Suprapubic skin (tissue), 4 donors: ENCODE results near the gene IL12B.
A peak's percentile ranks its signal among the peaks of the same experiment; 100 is the strongest.

ENCODE experiments used
- POLR2A ChIP-seq, 2 donors: fragments of 450-650 bp; IDR thresholded peaks; one replicate each; pipeline ENCODE4 v1.6.1; 2017; ENCODE audit warnings: antibody characterized with exemption in 2 of 2, mild to moderate bottlenecking in 2 of 2, moderate library complexity in 2 of 2
- POLR2AphosphoS5 ChIP-seq, 3 donors: sonication (generic); formaldehyde crosslinking; IDR thresholded peaks; one replicate each; pipeline ENCODE4 v1.6.1; 2017; ENCODE audit warnings: antibody characterized with exemption in 3 of 3
- TF ChIP-seq, protein P1 (sequence below), 2 donors: fragments of 200-600 bp in 1 of 2; fragments of 450-650 bp in 1 of 2; sonication (generic) in 1 of 2; IDR thresholded peaks; one replicate each; pipeline ENCODE4 v1.5.1; 2016 to 2019; ENCODE audit warnings: antibody characterized with exemption in 2 of 2, mild to moderate bottlenecking in 1 of 2, moderate library complexity in 1 of 2

DNA sequence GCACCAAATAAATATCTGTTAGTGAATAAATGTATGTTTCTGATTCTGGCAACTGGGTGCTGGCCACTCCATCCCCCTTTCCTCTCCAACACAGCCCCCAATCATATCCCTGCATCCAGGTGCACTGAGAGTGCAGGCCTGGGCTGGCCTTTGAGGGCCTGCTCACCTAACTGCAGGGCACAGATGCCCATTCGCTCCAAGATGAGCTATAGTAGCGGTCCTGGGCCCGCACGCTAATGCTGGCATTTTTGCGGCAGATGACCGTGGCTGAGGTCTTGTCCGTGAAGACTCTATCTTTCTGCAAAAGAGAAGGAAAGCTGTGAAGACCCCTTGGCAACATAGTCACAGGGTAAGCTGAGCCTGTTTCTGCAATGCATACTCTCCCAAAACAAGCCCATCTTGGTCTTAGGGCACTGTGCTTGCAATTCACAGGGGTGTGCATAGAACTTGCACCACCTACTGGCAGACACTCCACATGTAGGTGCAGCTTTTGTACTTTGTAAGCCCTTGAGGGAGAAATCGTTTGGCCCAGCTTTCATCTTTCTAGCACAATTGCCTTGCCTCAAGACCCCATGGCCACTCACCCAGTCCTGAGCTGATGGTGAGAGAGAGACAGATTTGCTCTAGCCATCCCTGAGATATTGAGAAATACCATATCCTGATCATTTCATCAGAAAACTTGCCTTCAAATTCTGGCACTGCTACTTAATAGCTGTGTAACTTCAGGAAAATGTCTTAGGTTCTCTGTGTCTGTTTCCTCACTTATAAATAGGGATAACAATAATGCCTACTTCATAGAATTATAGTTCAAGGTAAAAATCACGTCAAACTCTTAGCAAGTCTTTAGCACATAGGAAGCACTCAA lies 13.5 kb downstream of the IL12B start:
- TF ChIP-seq, protein P1, sequence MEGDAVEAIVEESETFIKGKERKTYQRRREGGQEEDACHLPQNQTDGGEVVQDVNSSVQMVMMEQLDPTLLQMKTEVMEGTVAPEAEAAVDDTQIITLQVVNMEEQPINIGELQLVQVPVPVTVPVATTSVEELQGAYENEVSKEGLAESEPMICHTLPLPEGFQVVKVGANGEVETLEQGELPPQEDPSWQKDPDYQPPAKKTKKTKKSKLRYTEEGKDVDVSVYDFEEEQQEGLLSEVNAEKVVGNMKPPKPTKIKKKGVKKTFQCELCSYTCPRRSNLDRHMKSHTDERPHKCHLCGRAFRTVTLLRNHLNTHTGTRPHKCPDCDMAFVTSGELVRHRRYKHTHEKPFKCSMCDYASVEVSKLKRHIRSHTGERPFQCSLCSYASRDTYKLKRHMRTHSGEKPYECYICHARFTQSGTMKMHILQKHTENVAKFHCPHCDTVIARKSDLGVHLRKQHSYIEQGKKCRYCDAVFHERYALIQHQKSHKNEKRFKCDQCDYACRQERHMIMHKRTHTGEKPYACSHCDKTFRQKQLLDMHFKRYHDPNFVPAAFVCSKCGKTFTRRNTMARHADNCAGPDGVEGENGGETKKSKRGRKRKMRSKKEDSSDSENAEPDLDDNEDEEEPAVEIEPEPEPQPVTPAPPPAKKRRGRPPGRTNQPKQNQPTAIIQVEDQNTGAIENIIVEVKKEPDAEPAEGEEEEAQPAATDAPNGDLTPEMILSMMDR (IDR thresholded peaks at IDR 0.05): peak; percentile 2 to 42
- TF ChIP-seq POLR2A (IDR thresholded peaks at IDR 0.05) (no peak), POLR2AphosphoS5 (IDR thresholded peaks at IDR 0.05) (no peak)
